Neural cell (in vitro differentiated cells): ENCODE measurements around the gene TTC5.

ENCODE experiments used
- CTCF ChIP-seq: fragments of 450-650 bp; IDR thresholded peaks from 2 replicates; pipeline ENCODE4 v1.5.1; 2014; ENCODE audit warnings: antibody characterized with exemption, mild to moderate bottlenecking, moderate library complexity; ENCODE audit not compliant: poor library complexity, severe bottlenecking
- EP300 ChIP-seq: fragments of 450-650 bp; conservative IDR thresholded peaks from 2 replicates; pipeline ENCODE4 v1.6.1; 2014; ENCODE audit warnings: antibody characterized with exemption, mild to moderate bottlenecking, moderate library complexity; ENCODE audit not compliant: poor library complexity, severe bottlenecking
- EZH2 ChIP-seq: fragments of 200-600, 300-800 bp; shearing (Covaris generic), sonication (generic); IDR thresholded peaks from 2 replicates; pipeline ENCODE4 v1.6.1; 2014; ENCODE audit warnings: antibody characterized with exemption, low read length, borderline replicate concordance, mild to moderate bottlenecking; ENCODE audit not compliant: insufficient read depth, poor library complexity, severe bottlenecking
- MXI1 ChIP-seq: fragments of 450-650 bp; conservative IDR thresholded peaks from 2 replicates; pipeline ENCODE4 v1.6.1; 2014; ENCODE audit warnings: antibody characterized with exemption, mild to moderate bottlenecking; ENCODE audit not compliant: poor library complexity, severe bottlenecking
- POLR2AphosphoS5 ChIP-seq: IDR thresholded peaks from 2 replicates; pipeline ENCODE4 v1.6.1; 2012
- RAD21 ChIP-seq: fragments of 450-650 bp; conservative IDR thresholded peaks from 2 replicates; pipeline ENCODE4 v1.6.1; 2014; ENCODE audit warnings: antibody characterized with exemption, mild to moderate bottlenecking, moderate library complexity
- REST ChIP-seq: IDR thresholded peaks from 2 replicates; pipeline ENCODE4 v1.6.1; 2012; ENCODE audit warnings: borderline replicate concordance
- SMC3 ChIP-seq: fragments of 450-650 bp; conservative IDR thresholded peaks from 2 replicates; pipeline ENCODE4 v1.6.1; 2014; ENCODE audit warnings: antibody characterized with exemption, mild to moderate bottlenecking, moderate library complexity; ENCODE audit not compliant: poor library complexity
- TAF1 ChIP-seq: IDR thresholded peaks from 2 replicates; pipeline ENCODE4 v1.6.1; 2012; ENCODE audit warnings: low read depth

- TF ChIP-seq EP300 (no peak), CTCF (no peak), EZH2 (no peak), SMC3 (no peak), TAF1 (no peak), MXI1 (no peak), POLR2AphosphoS5 (no peak), REST (no peak), RAD21 (no peak)
Observed at GRCh38 chr14:20347747-20348146, 42.0 kb upstream of the TTC5 start.
